IPS DF 19.7 (cell line): Measurements from ENCODE around the gene HDAC9.
"Not testable (repeated sequence)": the region's sequence is repeated elsewhere in the genome, so short reads cannot be mapped to it uniquely, and the experiment has no call there.

Experiments
- DNase-seq: peaks from one replicate; pipeline ENCODE4 v3.0.0-alpha.2; 2013; ENCODE audit warnings: low read depth, low spot score

The HDAC9 gene

GRCh38 chr7:18708204-18708603 is 212.7 kb downstream of the HDAC9 start:
- DNase-seq: no peak

- no peak for DNase-seq
Measured at GRCh38 chr7:18715988-18716387, 220.4 kb downstream of the HDAC9 start.

DNA sequence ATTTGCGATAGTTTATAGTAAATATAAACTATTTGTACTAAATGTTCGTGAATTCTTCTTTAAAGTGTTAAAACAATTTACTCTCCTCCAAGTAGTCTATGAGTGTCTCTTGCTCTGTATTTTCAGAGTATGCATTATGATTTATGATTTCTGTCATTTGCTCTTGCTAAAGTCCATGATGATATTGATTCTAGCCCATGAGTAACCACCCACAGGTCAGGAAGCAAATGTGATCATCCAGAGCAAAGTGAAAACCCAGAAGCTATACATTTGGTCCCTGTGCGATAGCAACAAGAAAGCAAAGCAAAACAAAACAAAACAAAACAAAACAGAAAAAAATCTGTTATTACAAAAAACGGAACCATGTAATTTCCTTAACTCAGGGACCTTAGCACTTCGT is 225.9 kb downstream of the HDAC9 start:
- DNase-seq: no peak

DNA sequence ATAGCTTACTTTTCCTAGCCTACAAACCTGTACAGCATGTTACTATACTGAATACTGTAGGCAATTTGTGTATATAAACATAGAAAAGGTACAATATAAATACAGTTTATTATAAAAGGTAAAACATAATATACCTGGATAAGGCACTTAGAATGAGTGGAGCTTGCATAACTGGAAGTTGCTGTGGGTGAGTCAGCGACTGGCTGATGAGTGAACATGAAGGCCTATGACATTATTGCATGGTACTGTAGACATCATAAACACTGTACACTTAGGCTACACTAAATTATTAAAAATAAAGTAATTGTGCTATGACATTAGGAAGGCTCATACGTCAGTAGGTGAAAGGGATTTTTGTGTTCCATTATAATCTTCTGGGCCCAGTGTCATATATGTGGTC is 228.8 kb downstream of the HDAC9 start:
- no peak for DNase-seq

DNA sequence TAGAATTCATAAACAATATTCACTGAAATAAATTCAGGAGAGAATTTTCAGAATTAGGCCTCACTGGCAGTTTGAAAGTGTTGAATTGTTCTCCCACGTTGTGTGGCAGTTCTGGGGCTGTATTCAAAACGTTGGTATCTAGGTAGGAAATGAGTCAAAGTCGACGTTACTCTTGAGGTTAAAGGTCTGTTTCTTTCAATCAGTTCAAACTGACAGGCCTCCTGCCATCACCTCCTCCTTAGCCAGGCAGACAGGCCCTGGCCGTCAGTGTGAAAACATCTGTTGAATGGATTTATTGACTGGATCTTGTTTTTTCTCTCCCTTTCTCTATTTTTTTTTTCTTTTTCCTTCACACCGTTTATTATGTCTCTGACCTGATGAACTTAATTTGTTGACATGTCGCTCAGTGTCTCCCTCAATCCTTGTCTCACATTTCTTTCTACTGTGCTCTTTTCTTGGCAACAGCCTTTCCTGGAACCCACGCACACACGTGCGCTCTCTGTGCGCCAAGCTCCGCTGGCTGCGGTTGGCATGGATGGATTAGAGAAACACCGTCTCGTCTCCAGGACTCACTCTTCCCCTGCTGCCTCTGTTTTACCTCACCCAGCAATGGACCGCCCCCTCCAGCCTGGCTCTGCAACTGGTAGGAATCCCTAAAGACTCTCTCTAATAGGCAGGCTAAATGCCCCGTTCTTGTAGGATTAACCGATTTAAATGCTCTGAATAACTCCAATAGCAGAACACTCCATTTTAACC is 231.7 kb downstream of the HDAC9 start:
- DNase-seq: no peak

DNA sequence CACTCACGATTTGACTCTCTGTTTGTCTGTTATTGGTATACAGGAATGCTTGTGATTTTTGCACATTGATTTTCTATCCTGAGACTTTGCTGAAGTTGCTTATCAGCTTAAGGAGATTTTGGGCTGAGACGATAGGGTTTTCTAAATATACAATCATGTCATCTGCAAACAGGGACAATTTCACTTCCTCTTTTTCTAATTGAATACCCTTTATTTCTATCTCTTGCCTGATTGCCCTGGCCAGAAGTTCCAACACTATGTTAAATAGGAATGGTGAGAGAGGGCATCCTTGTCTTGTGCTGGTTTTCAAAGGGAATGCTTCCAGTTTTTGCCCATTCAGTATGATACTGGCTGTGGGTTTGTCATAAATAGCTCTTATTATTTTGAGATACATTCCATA is 240.5 kb downstream of the HDAC9 start:
- DNase-seq: not testable (repeated sequence)

GRCh38 chr7:18740579-18740988 is 245.0 kb downstream of the HDAC9 start:
- no peak for DNase-seq

DNA sequence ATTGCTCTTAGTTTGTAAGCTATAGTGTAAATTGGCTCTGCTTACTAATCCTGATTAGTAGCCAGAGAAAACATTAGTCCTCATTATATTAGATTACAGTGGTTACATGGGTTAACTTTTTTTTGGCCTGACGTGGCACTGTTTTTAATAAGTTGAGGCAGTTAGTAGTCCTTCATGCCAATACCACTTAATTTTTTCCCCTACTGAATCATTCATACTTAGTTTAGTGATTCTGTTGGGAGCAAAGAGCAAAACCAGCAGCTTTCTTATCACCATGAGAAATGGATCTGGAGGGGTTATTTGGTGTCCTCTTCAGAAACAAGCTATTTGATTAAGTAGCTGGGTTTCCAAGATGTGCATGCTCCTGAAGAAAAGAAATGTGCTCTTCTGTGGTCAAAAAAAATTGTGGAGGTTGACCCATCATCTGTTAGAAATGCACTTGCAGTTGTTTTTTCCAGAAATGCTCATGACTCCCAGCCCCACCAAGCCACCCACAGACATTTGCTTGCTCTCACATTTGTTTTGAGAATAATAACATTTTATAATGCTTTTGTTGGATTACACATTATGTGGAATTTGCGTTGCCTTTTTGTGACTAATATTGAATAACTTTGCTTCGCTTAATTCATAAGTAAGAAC is 258.5 kb downstream of the HDAC9 start:
- DNase-seq: no peak

GRCh38 chr7:18754766-18755165 is 259.2 kb downstream of the HDAC9 start:
- DNase-seq: no peak

DNA sequence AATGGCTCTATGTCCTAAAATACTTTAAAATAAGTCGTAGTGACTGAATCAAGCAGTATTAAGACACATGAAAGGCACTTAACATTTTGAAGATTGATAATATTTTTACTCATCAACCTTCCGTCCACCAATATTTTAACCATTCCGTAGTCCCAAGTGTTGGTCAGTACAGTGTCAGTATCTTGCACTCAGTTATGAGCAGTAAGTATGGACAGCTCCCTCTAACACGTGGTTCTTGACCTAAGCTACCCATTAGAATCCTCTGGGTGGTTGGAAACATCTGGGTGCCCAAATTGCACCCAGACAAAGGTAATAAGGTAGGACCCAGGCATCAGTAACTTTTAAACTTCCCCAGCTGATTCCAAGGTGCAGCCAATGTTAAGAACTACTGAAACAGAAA is 260.2 kb downstream of the HDAC9 start:
- no peak for DNase-seq

DNA sequence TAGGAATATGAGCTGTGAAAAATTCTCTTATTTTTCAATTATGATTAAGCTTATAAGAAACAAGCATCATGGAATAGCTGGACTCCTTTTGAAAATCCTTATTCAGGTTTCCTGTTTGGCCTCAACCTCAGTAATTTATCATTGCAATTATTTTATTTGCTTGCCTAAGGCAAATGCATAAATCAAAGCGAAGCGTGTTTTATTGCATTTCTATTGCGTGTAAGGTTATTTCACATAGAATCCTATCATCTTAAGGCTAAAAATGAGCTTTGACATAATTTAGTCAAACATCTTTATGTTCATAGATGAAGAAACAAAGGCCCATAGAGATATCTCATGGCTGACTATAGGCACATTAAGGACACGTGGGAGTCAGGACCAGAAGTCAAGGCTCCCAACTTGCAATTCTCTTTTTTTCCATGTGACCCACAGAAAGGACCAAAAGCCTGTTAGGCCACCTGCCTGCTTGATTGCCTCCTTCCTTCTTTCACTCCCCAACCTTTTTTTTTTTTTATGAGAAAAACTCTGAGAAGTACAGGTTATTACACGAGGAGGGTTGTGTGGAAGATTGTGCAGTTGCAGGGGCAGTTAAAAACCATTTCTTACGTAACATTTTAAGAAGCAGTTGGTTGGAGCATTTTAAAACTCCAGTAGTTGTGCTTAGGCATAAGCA is 261.0 kb downstream of the HDAC9 start:
- no peak for DNase-seq

DNA sequence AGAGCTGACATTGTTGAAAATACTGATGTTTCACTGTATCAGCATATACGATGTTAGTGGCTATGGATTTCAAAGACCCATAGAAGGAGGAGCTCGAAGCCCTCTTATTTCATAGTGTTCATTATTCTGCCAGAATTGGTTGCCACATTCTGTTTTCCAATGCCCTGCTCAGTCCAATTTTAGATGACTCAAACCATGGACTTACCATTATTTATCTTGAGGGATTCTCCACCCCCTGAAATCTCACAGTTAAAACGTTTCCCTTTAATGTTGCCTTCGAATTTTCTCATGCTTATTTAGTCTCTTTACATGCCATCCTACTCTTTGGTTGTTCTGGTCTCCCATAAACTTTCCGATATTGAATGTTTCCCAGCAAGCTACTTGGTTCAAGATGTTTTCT is 264.5 kb downstream of the HDAC9 start:
- no peak for DNase-seq

DNA sequence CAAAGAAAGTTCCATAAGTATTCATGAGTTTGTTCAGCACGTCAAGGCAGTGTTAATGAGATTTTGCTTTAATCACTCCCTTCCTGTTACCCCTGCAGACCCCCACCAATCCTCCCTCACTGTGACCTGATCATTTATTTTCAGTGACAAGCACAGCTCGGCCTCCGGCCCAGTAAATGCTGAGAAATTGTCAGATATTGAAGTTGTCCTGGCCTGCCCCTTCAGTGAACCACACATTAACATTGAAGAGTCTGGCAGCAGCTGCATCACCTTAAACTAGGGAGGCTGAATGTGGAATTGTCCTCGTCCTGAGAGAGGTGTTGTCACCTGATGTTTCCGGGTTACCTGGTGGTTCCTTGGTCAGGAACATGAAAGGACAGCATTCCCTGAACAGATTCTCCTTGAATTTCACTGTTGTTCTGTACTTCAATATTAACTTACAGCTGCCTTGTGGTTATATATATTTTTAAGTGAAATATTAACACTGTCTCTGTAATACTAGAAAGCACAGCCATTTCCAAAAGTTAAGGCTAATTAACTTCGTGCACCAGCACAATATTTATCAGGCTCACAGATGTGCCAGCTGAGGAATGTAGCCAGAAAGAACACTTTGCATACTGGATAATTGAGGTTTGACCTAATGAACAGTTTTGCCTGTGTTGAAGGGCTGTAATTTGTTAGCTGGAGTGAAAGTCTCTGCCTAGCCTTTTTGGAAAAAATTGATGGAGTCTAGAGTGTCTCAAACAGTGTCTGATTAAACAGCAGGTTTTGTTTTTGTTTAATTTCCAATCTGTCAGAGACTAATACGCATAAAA is 265.3 kb downstream of the HDAC9 start:
- DNase-seq: no peak

GRCh38 chr7:18762189-18762588 is 266.6 kb downstream of the HDAC9 start:
- no peak for DNase-seq

DNA sequence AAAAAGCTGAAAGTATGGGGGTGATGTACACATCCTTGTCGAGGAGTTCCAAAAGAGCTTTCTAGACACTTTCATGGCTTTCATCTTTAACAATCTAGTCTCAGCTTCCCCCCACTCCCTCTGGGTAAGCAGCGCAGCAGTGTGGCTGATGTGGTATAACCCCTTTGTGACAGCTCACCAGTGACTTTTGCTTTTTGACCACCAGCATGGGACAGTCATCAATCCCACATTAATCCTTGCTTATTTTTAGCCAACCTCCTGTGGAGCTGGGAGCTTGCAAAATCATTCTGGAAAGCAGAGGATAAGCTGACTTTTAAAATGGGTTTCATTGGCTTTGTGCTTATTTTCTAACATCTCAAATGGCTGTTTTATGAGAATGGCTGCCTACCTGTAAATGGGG is 272.7 kb downstream of the HDAC9 start:
- DNase-seq: no peak

- DNase-seq: no peak
Measured at GRCh38 chr7:18770154-18770811, 274.7 kb downstream of the HDAC9 start.

- DNase-seq: no peak
Measured at GRCh38 chr7:18770822-18771221, 275.3 kb downstream of the HDAC9 start.

GRCh38 chr7:18771834-18772566 is 276.5 kb downstream of the HDAC9 start:
- no peak for DNase-seq

GRCh38 chr7:18772567-18772965 is 277.0 kb downstream of the HDAC9 start:
- DNase-seq: no peak

- DNase-seq: no peak
Measured at GRCh38 chr7:18777314-18777713, 281.8 kb downstream of the HDAC9 start.

DNA sequence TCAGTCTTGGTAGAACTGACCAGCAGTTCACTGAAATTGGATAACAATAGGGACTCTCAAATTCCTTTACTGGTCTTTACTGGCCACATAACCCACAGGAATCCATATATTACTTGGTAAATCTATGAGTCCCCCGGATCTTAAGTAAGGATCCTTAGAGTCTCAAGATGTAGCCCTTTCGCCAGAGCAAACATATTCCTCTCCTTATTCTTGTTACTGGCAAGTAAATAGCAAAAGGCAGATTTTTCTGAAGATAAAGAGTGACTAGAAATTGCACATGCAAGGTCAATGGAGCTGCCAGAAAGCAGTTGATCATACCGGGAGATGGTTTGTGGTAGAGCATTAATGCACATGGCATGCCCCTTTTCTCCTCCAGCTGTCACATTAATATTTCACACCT is 283.0 kb downstream of the HDAC9 start:
- no peak for DNase-seq
